ENCODE data around the gene LRP11. TPM values are rescaled to one million over a fixed set of nuclear protein-coding genes. Genes with fewer than 3 reads are reported as not detected.

The LRP11 gene
- total and polyA plus RNA-seq, 2 of the 13 experiments (the other 11 are each of a cell fraction or from before 2014, with no cell fraction given): 32.4 to 48.9 TPM

DNA sequence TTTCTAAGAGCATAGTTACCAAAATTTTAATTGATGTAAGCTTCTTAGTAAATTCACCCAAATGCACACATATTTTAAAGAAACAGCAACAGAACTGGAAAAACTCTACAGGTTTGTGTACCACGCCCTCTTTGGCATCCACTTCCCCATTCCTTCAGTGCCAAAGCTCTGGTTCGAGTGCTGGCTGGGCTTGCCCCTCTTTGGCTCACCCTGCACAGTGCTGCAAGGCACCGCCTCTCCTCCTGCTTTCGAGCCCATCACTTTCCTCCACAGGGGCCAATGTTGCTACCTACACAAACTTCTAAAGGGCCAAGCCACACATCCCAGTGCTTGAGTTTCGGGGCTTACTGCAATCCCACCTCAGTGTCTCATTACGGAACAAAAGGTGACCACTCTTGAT, 9.6 kb downstream of the LRP11 start:
- no TSS peak for BruUV-seq (replicated peaks)
- Histone ChIP-seq H3K4me3 (replicated peaks in 1 of 3; ENCODE audit: insufficient read depth in 1 of 3, low read depth in 2 of 3, low read length in 3 of 3) (no peak overlapping the region), H2AFZ (ENCODE audit: low read length) (no peak overlapping the region), H3K9ac (ENCODE audit: insufficient read depth, low read depth, low read length) (no peak overlapping the region), H4K20me1 (ENCODE audit: insufficient read depth, low read length) (peaks cover 9% of the 10 kb centered on the region; the same call in 1 of the 2 replicates), H3K27ac (ENCODE audit: extremely low read length, insufficient read depth, low read length) (peak overlapping the region; percentile 44), H3K4me2 (ENCODE audit: low read depth, low read length) (peak overlapping the region; percentile 54; the same call in 1 of the 2 replicates), H3K4me1 (ENCODE audit: insufficient read depth, low read length) (peaks cover 46% of the 10 kb centered on the region), H3K36me3 (replicated peaks in 1 of 2; ENCODE audit: control insufficient read depth in 1 of 2, insufficient read depth in 2 of 2, low read length in 2 of 2) (peaks cover 0 to 25% of the 10 kb centered on the region in 2 experiments; a peak in 2 of 5 replicates), H3K79me2 (ENCODE audit: insufficient read depth, low read length) (peaks cover 16% of the 10 kb centered on the region), H3K27me3 (ENCODE audit: control insufficient read depth in 1 of 2, insufficient read depth in 2 of 2, low read length in 2 of 2) (no peaks in the 10 kb centered on the region), H3K9me3 (ENCODE audit: low read length) (no peaks in the 10 kb centered on the region)
- WGBS (ENCODE audit: low lambda C conversion rate): 91% methylated on average over 6 of the region's 6 CpGs
- TF ChIP-seq RFX5 (IDR thresholded peaks at IDR 0.05; ENCODE audit: low read depth, low read length): no peak
- TF ChIP-seq ZNF616 (CRISPR knock-in tag; IDR thresholded peaks at IDR 0.05; ENCODE audit: low read depth): 0 out of 2 replicates have a peak, but pooled peaks have one; percentile 32
- TF ChIP-seq PITX1 (CRISPR knock-in tag; IDR thresholded peaks at IDR 0.05): no peak
- TF ChIP-seq, protein P1, sequence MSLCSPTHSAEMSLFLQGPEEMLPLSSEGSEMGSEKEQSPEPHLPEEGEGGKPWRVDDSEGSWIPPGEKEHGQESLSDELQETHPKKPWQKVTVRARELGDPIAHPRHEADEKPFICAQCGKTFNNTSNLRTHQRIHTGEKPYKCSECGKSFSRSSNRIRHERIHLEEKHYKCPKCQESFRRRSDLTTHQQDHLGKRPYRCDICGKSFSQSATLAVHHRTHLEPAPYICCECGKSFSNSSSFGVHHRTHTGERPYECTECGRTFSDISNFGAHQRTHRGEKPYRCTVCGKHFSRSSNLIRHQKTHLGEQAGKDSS (CRISPR knock-in tag; IDR thresholded peaks at IDR 0.05; ENCODE audit: borderline replicate concordance, low read depth): no peak
- TF ChIP-seq PHF20 (CRISPR knock-in tag; IDR thresholded peaks at IDR 0.05): no peak
- 0 out of 2 replicates have a peak, but pooled peaks have one; percentile 18 for TF ChIP-seq ZNF772 (CRISPR knock-in tag; IDR thresholded peaks at IDR 0.05)
- TF ChIP-seq KDM5A (IDR thresholded peaks at IDR 0.05; ENCODE audit: borderline replicate concordance, low read length): no peak
- no peak for TF ChIP-seq GABPA (IDR thresholded peaks at IDR 0.05; ENCODE audit: low read depth, low read length)
- TF ChIP-seq GABPA (CRISPR knock-in tag; IDR thresholded peaks at IDR 0.05; ENCODE audit: low read depth): no peak
- ChIA-PET CTCF (ENCODE audit: low intra/inter-chr PET ratio, low total read pairs) (no interaction called here), POLR2A (interaction anchor here (1.0 kb wide), 1 partner anchor 105 kb away, joined by 3 read pairs; the partner anchor contains the start of gene PCMT1)
- in situ Hi-C loops (cut with HindIII; ENCODE audit: extremely low pct_ligation_motif_present, low pct_unique_long_range_greater_than_20kb) (no loop called here), intact Hi-C loops (cut with micrococcal nuclease; ENCODE audit: unreplicated experiment) (no loop called here)
- DNase-seq (ENCODE audit: low spot score) (no peak), ATAC-seq (peak; percentile 20), FAIRE-seq (no peak)
